Osteoblast (primary cell): Measurements from ENCODE around the gene METTL13. TPM values are rescaled to one million over a fixed set of nuclear protein-coding genes. Genes with fewer than 3 reads are reported as not detected.

Experiments
- DNase-seq: peaks from one replicate; pipeline ENCODE4 v3.0.0; 2011; ENCODE audit warnings: low spot score, mixed read lengths; ENCODE audit not compliant: insufficient read length; ENCODE audit errors: missing footprints
- H2AFZ ChIP-seq: 2 replicates; pipeline ENCODE4 v1.6.0; 2011; ENCODE audit warnings: mild to moderate bottlenecking, low read length
- H3K27ac ChIP-seq: 2 replicates; pipeline ENCODE4 v1.5.1; 2011; ENCODE audit warnings: mild to moderate bottlenecking, low read depth, low read length, moderate library complexity
- H3K27me3 ChIP-seq: 2 replicates; pipeline ENCODE4 v1.6.0; 2012; ENCODE audit warnings: mild to moderate bottlenecking, control low read depth, inconsistent platforms, low read length, moderate library complexity; ENCODE audit not compliant: insufficient read depth
- H3K36me3 ChIP-seq: 2 replicates; pipeline ENCODE4 v1.5.1; 2011; ENCODE audit warnings: mild to moderate bottlenecking, low read length, control low read depth, moderate library complexity; ENCODE audit not compliant: insufficient read depth
- H3K4me1 ChIP-seq: 2 replicates; pipeline ENCODE4 v1.5.1; 2011; ENCODE audit warnings: mild to moderate bottlenecking, low read length, control low read depth, moderate library complexity; ENCODE audit not compliant: insufficient read depth
- H3K4me2 ChIP-seq: 2 replicates; pipeline ENCODE4 v1.6.0; 2011; ENCODE audit warnings: mild to moderate bottlenecking, low read length; ENCODE audit not compliant: insufficient read depth
- H3K4me3 ChIP-seq: fragments of 200-600 bp; sonication (generic); 3 replicates; pipeline ENCODE4 v1.5.1; 2012; ENCODE audit warnings: mild to moderate bottlenecking, low read length, inconsistent platforms; ENCODE audit not compliant: insufficient read depth
- H3K79me2 ChIP-seq: 2 replicates; pipeline ENCODE4 v1.6.0; 2012; ENCODE audit warnings: mild to moderate bottlenecking, low read length, control low read depth, inconsistent platforms; ENCODE audit not compliant: insufficient read depth
- H3K9me3 ChIP-seq: 2 replicates; pipeline ENCODE4 v1.5.1; 2011; ENCODE audit warnings: low read depth, low read length, control low read depth
- H4K20me1 ChIP-seq: 2 replicates; pipeline ENCODE4 v1.6.0; 2012; ENCODE audit warnings: mild to moderate bottlenecking, low read length, control low read depth; ENCODE audit not compliant: insufficient read depth
- total RNA-seq: library from RNA; depleted of rRNA; stranded (reverse); fragments of >200 nt; gene quantifications from 2 replicates; pipeline ENCODE4 v1.2.3, GENCODE V29; 2012
- TF ChIP-seq, protein P1 (sequence below): IDR thresholded peaks from 2 replicates; pipeline ENCODE4 v1.5.1; 2011; ENCODE audit warnings: mild to moderate bottlenecking, low read depth, low read length, moderate library complexity; ENCODE audit errors: extremely low read depth

Gene METTL13
- total RNA-seq, 1 donor = 13.0 TPM

DNA sequence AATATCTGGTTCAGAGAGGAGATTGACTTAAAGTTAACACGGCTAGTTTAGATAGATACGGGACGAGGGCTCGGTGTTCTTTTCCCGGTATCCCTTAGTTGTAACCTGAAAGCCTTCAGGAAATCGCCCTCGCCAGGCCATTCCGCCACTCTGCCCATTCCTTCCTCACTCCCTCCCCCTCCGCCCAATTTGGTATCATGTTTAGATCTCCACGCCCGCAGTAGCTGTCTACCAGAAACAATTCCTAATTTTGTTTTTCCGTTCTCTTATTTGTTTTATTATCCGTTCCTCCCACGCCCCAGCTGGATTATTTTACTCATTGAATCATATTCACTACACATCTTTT is 38.9 kb upstream of the METTL13 start:
- peaks cover 9% of the 10 kb centered on the region for H3K36me3 ChIP-seq
- no peaks in the 10 kb centered on the region for H3K9me3 ChIP-seq
- peak overlapping the region; percentile 93 for H3K27ac ChIP-seq
- H3K27me3 ChIP-seq = no peaks in the 10 kb centered on the region
- peak overlapping the region; percentile 83 for H3K4me2 ChIP-seq
- TF ChIP-seq, protein P1, sequence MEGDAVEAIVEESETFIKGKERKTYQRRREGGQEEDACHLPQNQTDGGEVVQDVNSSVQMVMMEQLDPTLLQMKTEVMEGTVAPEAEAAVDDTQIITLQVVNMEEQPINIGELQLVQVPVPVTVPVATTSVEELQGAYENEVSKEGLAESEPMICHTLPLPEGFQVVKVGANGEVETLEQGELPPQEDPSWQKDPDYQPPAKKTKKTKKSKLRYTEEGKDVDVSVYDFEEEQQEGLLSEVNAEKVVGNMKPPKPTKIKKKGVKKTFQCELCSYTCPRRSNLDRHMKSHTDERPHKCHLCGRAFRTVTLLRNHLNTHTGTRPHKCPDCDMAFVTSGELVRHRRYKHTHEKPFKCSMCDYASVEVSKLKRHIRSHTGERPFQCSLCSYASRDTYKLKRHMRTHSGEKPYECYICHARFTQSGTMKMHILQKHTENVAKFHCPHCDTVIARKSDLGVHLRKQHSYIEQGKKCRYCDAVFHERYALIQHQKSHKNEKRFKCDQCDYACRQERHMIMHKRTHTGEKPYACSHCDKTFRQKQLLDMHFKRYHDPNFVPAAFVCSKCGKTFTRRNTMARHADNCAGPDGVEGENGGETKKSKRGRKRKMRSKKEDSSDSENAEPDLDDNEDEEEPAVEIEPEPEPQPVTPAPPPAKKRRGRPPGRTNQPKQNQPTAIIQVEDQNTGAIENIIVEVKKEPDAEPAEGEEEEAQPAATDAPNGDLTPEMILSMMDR = no peak
- H3K4me1 ChIP-seq = peaks cover 33% of the 10 kb centered on the region
- peak overlapping the region; percentile 97 for H3K4me3 ChIP-seq
- H2AFZ ChIP-seq = peak overlapping the region; percentile 98
- DNase-seq = peak; percentile 84
- peaks cover 36% of the 10 kb centered on the region for H3K79me2 ChIP-seq
- H4K20me1 ChIP-seq = no peaks in the 10 kb centered on the region

DNA sequence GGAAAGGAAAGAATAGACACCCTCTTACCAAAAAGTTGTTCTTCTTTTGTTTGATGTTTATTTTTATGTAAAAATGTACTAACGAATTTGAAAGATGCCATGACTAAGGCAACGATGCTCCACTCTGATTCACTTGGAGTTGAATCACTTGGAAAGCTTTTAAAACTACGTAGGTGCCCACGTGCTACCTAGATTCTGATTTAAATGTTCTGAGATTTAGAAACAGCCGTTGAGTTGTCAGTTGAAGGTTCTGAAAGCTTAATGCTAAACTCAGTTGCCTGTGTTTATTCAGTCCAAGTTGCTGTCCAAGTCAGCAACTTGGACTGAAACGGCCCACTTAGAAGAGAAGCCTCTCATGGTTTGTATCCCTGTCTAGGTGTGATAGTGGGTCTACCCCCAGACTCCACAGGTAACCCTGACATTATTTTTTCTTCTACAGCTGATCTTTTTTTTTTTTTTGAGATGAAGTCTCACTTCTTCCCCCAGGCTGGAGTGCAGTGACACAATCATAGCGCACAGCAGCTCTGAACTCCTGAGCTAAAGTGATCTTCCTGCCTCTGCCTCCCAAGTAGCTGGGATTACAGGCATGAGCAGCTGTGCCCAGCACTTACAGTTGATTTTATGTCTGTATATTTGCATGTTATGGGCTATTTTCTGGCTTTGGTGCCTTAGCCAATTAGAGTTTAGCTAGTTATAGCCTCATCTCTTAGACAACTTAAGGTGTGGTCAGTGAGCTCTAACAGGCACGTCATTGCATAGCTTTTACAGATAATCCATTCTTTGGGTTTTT is 38.2 kb upstream of the METTL13 start:
- peaks cover 33% of the 10 kb centered on the region for H3K79me2 ChIP-seq
- TF ChIP-seq, protein P1 = no peak
- no peaks in the 10 kb centered on the region for H3K9me3 ChIP-seq
- H3K27me3 ChIP-seq = no peaks in the 10 kb centered on the region
- peak overlapping the region; percentile 77 for H2AFZ ChIP-seq
- H3K4me2 ChIP-seq = peak overlapping the region; percentile 83
- H4K20me1 ChIP-seq = no peaks in the 10 kb centered on the region
- peak overlapping the region; percentile 97 for H3K4me3 ChIP-seq
- DNase-seq = peak; percentile 43
- peaks cover 33% of the 10 kb centered on the region for H3K4me1 ChIP-seq
- H3K27ac ChIP-seq = peak overlapping the region; percentile 93
- peaks cover 2% of the 10 kb centered on the region for H3K36me3 ChIP-seq

DNA sequence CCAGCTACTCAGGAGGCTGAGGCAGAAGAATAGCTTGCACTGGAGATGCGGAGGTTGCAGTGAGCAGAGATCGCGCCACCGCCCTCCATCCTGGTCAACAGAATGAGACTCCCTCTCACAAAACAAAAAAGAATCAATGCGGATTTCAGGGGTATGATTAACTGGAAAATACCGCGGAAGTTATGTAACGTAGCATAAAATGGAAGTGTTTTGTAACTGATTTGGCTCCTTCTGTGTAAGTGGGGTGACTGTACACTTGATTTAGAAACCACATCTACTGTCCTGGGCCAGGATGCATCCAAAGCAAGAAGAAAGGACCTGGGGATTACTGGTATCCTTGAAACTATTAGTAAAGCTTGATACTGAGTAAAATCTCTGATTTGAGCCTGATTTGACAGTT is 36.5 kb upstream of the METTL13 start:
- no peak overlapping the region for H3K4me3 ChIP-seq
- no peaks in the 10 kb centered on the region for H3K27me3 ChIP-seq
- H3K4me1 ChIP-seq = peaks cover 26% of the 10 kb centered on the region
- H3K9me3 ChIP-seq = no peaks in the 10 kb centered on the region
- no peak overlapping the region for H2AFZ ChIP-seq
- H3K4me2 ChIP-seq = no peak overlapping the region
- no peak overlapping the region for H3K27ac ChIP-seq
- no peaks in the 10 kb centered on the region for H4K20me1 ChIP-seq
- DNase-seq = no peak
- peaks cover 16% of the 10 kb centered on the region for H3K79me2 ChIP-seq
- TF ChIP-seq, protein P1 = no peak
- H3K36me3 ChIP-seq = no peaks in the 10 kb centered on the region

DNA sequence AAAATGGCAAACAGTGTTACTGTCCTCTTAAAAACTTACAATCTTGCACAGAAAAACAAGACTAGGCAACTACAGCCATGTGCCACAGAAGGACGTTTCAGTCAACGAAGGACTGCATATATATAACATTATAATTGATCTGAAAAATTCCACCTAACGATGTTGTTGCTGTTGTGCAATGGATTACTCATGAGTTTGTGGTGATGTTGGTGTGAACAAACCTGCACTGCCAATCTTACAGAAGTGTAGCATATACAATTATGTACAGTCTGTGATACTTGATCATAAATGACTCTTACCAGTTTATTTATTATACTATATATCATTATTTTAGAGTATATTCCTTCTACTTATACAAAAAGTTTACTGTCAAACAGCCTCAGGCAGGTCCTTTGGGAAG is 32.8 kb upstream of the METTL13 start:
- Histone ChIP-seq H3K27ac (no peak overlapping the region), H3K79me2 (no peaks in the 10 kb centered on the region), H4K20me1 (no peaks in the 10 kb centered on the region), H3K4me3 (no peak overlapping the region), H3K4me2 (no peak overlapping the region), H3K9me3 (no peaks in the 10 kb centered on the region), H3K27me3 (no peaks in the 10 kb centered on the region), H3K36me3 (no peaks in the 10 kb centered on the region), H3K4me1 (peaks cover 4% of the 10 kb centered on the region), H2AFZ (no peak overlapping the region)
- no peak for DNase-seq
- TF ChIP-seq, protein P1 = no peak
